Upper lobe of right lung (tissue), 1 donor: Measurements from ENCODE around the gene MBLAC1. TPM values are rescaled to one million over a fixed set of nuclear protein-coding genes. Genes with fewer than 3 reads are reported as not detected.
"Not testable (repeated sequence)": the region's sequence is repeated elsewhere in the genome, so short reads cannot be mapped to it uniquely, and the experiment has no call there.

ENCODE experiments used
- ATAC-seq: fragments of 200-7000 bp; cut with Tn5 transposase; one replicate; pipeline ENCODE4 v1.9.1; 2020; ENCODE audit warnings: mild to moderate bottlenecking, moderate library complexity
- DNase-seq: peaks from one replicate; pipeline ENCODE4 v3.0.0-alpha.2; 2020
- H3K27ac ChIP-seq: fragments of 200-600 bp; one replicate; pipeline ENCODE4 v1.8.0; 2022
- H3K27me3 ChIP-seq: fragments of 200-600 bp; one replicate; pipeline ENCODE4 v1.8.0; 2022; ENCODE audit warnings: mild to moderate bottlenecking
- H3K36me3 ChIP-seq: fragments of 200-600 bp; one replicate; pipeline ENCODE4 v1.8.0; 2022
- H3K4me1 ChIP-seq: fragments of 200-600 bp; one replicate; pipeline ENCODE4 v1.8.0; 2022
- H3K4me3 ChIP-seq: fragments of 200-600 bp; one replicate; pipeline ENCODE4 v1.8.0; 2022; ENCODE audit warnings: mild to moderate bottlenecking
- H3K9me3 ChIP-seq: fragments of 200-600 bp; one replicate; pipeline ENCODE4 v1.8.0; 2022
- intact Hi-C: fragments of 100-400 bp; cut with DNase I; formaldehyde crosslinking; loops from one replicate; pipeline ENCODE4 v1.11.0; 2022
- total RNA-seq: library from RNA; stranded (reverse); fragmentation: NEBNext Ultra II Directional; extraction: Animal tissue kit (Norgen Biotek cat#: 25700); gene quantifications from one replicate; pipeline ENCODE4 v1.2.1, GENCODE V29; 2021
- TF ChIP-seq, protein P1 (sequence below): fragments of 200-600 bp; IDR thresholded peaks from one replicate; pipeline ENCODE4 v1.8.0; 2022; ENCODE audit warnings: antibody characterized with exemption
- donor health status: DM: no; HTN: yes; CAD: no; lungs with severe emphysema.

Gene MBLAC1
- total RNA-seq, 1 donor from 2014 or later, result 3.0 TPM

DNA sequence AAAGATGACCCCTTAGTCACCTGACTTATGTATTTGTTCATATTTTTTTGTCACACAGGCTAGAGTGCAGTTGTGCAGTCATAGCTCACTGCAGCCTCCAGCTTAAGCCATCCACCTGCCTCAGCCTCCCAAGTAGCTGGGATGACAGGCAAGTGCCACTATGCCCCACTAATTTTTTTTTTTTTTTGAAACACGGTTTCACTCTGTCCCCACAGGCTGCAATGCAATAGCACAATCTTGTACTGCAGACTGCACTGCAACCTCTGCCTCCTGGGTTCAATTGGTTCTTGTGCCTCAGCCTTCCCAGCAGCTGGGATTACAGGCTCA, 1.8 kb downstream of the MBLAC1 start:
- ATAC-seq (no peak), DNase-seq (no peak)
- Histone ChIP-seq H3K9me3 (no peaks in the 10 kb centered on the region), H3K4me3 (no peak overlapping the region), H3K4me1 (peaks cover 16% of the 10 kb centered on the region), H3K36me3 (no peaks in the 10 kb centered on the region), H3K27me3 (no peaks in the 10 kb centered on the region), H3K27ac (no peak overlapping the region)
- intact Hi-C loops, result no loop called here
- TF ChIP-seq, protein P1, sequence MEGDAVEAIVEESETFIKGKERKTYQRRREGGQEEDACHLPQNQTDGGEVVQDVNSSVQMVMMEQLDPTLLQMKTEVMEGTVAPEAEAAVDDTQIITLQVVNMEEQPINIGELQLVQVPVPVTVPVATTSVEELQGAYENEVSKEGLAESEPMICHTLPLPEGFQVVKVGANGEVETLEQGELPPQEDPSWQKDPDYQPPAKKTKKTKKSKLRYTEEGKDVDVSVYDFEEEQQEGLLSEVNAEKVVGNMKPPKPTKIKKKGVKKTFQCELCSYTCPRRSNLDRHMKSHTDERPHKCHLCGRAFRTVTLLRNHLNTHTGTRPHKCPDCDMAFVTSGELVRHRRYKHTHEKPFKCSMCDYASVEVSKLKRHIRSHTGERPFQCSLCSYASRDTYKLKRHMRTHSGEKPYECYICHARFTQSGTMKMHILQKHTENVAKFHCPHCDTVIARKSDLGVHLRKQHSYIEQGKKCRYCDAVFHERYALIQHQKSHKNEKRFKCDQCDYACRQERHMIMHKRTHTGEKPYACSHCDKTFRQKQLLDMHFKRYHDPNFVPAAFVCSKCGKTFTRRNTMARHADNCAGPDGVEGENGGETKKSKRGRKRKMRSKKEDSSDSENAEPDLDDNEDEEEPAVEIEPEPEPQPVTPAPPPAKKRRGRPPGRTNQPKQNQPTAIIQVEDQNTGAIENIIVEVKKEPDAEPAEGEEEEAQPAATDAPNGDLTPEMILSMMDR, result no peak

DNA sequence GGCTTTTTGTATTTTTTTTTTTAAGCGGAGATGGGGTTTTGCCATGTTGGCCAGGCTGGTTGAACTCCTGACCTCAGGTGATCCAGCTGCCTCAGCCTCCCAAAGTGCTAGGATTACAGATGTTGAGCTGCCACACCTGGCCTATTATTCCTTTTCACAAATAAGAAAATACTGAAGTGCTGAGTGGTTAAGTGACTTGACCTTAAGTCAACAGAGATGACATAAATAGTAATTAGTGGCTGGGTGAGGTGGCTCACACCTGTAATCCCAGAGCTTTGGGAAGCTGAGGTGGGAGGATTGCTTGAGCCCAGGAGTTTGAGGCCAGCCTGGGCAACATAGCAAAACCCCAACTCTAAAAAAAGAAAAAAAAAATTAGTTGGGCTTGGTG, 3.4 kb downstream of the MBLAC1 start:
- ATAC-seq, H3K4me3 ChIP-seq, H3K27ac ChIP-seq, H3K9me3 ChIP-seq, H3K27me3 ChIP-seq, DNase-seq, H3K36me3 ChIP-seq: not testable (repeated sequence)
- intact Hi-C loops, result loop anchor here (10.0 kb wide), 1 partner anchor 85 kb away; the partner anchor contains the start of gene PVRIG
- peaks cover 16% of the 10 kb centered on the region for H3K4me1 ChIP-seq

DNA sequence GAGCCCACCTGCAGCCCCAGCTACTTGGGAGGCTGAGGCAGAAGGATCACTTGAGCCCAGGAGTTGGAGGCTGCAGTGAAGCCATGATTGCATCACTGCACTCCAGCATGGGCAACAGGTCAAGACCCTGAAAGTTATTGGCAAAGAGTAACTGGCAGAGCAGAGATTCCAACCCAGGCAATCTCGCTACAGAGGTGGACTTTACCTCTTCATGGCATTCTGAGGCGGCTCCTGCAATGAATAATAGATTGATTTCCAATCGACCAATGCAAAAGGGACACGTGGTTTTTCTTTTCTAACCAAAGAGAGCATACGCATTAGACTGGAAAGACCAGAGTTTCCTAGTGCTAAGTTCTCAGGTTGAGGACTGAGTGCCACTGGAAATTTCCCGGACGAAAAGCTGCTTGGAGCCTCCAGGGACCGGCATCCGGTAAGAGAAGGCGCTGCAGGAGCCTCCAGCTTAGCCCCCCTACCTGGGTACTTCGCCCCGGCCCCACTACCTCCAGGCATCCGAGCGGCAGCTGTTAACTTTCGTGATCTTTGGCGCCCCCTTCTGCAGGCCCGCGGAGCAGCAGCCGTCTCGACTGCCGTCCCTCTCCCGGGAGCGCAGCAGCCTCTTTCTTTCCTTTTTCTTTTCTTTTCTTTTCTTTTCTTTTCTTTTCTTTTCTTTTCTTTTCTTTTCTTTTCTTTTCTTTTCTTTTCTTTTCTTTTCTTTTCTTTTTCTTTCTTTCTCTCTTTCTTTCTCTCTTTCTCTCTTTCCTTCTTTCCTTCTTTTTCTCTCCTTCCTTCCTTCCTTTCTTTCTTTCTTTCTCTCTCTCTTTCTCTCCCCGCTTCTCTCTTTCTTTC, 4.1 kb downstream of the MBLAC1 start:
- H3K27ac ChIP-seq, result no peak overlapping the region
- peaks cover 12% of the 10 kb centered on the region for H3K4me1 ChIP-seq
- TF ChIP-seq, protein P1, result peak; percentile 87
- no peaks in the 10 kb centered on the region for H3K27me3 ChIP-seq
- H3K36me3 ChIP-seq, result no peaks in the 10 kb centered on the region
- no peak overlapping the region for H3K4me3 ChIP-seq
- ATAC-seq (peak; percentile 45), DNase-seq (peak; percentile 88)
- H3K9me3 ChIP-seq, result no peaks in the 10 kb centered on the region
- intact Hi-C loops, result loop anchor here (10.0 kb wide), 1 partner anchor 84 kb away; the partner anchor contains the start of gene PVRIG

DNA sequence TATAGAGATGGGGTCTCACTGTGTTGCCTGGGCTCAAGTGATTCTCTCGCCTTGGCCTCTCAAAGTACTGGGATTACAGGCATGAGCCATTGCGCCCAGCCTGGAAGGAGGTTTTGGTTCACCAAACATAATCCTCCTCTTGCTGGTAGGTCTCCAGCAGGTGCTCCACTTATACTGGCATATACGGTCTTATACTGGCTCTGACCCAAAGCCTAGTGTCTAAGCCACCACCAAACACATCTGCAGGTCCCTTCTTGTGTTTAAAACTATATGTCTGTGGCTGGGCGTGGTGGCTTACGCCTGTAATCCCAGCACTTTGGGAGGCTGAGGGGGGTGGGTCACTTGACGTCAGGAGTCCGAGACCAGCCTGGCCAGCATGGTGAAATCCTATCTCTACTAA, 5.4 kb downstream of the MBLAC1 start:
- Histone ChIP-seq H3K36me3 (no peaks in the 10 kb centered on the region), H3K27ac (no peak overlapping the region), H3K9me3 (no peaks in the 10 kb centered on the region), H3K4me1 (peaks cover 6% of the 10 kb centered on the region), H3K27me3 (no peaks in the 10 kb centered on the region), H3K4me3 (no peak overlapping the region)
- intact Hi-C loops, result loop anchor here (10.0 kb wide), 1 partner anchor 83 kb away; the partner anchor contains the start of gene PVRIG
- DNase-seq (no peak), ATAC-seq (no peak)
- TF ChIP-seq, protein P1, result no peak

DNA sequence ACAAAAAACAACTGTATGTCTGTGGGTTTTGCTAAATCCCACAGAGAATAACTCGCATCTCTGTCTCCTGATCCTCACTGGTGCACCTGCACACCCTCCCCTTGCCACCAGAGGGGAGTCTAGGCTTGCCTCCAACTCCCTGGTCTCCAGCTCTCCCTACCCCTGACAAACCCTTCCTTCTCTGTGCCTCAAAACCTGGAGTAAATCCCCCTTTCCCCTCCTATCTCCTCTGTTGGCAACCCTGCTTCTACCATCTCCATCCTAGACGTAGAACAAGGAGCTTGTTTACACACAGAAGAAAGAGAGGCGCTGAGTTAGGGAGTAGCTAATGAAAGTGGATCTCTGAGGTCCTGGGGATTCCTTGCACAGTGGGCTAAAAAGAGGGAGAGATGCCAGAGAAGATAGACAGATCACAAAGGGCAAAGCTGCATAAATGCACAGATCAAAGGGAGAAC, 6.0 kb downstream of the MBLAC1 start:
- DNase-seq, result no peak
- peak; percentile 91 for ATAC-seq
- intact Hi-C loops, result loop anchor here (10.0 kb wide), 1 partner anchor 82 kb away; the partner anchor contains the start of gene PVRIG
- no peak overlapping the region for H3K27ac ChIP-seq
- no peaks in the 10 kb centered on the region for H3K36me3 ChIP-seq
- H3K4me1 ChIP-seq, result peaks cover 6% of the 10 kb centered on the region
- H3K9me3 ChIP-seq, result no peaks in the 10 kb centered on the region
- TF ChIP-seq, protein P1, result peak; percentile 77
- H3K4me3 ChIP-seq, result no peak overlapping the region
- H3K27me3 ChIP-seq, result no peaks in the 10 kb centered on the region
